AG04450 (cell line): ENCODE data around the gene ELOF1. TPM values are rescaled to one million over a fixed set of nuclear protein-coding genes. Genes with fewer than 3 reads are reported as not detected.
A peak's percentile ranks its signal among the peaks of the same experiment; 100 is the strongest.
"Not testable (repeated sequence)": the region's sequence is repeated elsewhere in the genome, so short reads cannot be mapped to it uniquely, and the experiment has no call there.

Experiments used
- CTCF ChIA-PET: fragments of 300-600, 350-600 bp; formaldehyde crosslinking; extraction: SDS; loops from one replicate; lab custom pipeline; 2022; ENCODE audit warnings: antibody characterized with exemption, inconsistent platforms; lab: Charles Lee
- POLR2A ChIA-PET: fragments of 350-600 bp; formaldehyde crosslinking; extraction: SDS; loops from one replicate; lab custom pipeline; 2021; ENCODE audit warnings: antibody characterized with exemption, inconsistent platforms; lab: Yijun Ruan, JAX
- DNase-seq: peaks from one replicate; pipeline ENCODE4 v3.0.0-alpha.2; 2011; ENCODE audit warnings: low read depth, low spot score
- H3K27ac ChIP-seq: one replicate; pipeline ENCODE4 v1.5.1; 2012; ENCODE audit warnings: low read depth, low read length, control low read depth
- H3K27me3 ChIP-seq: one replicate; pipeline ENCODE4 v1.6.0; 2012; ENCODE audit warnings: low read length; ENCODE audit not compliant: control insufficient read depth, insufficient read depth
- H3K4me3 ChIP-seq: 2 replicates; pipeline ENCODE4 v1.5.1; 2011; ENCODE audit warnings: mild to moderate bottlenecking, low read depth, low read length, control low read depth
- H3K9me3 ChIP-seq: 2 replicates; pipeline ENCODE4 v1.5.1; 2012; ENCODE audit warnings: low read length; ENCODE audit not compliant: control insufficient read depth, insufficient read depth
- polyA plus RNA-seq: library from polyadenylated mRNA; depleted of rRNA; stranded (reverse); fragments of >200 nt; gene quantifications from 2 replicates; pipeline ENCODE4 v1.2.3, GENCODE V29; 2011
- TF ChIP-seq, protein P1 (sequence below): IDR thresholded peaks from 2 replicates; pipeline ENCODE4 v1.5.1; 2011; ENCODE audit warnings: low read depth, low read length, control low read depth, inconsistent platforms

Gene ELOF1
- polyA plus RNA-seq, 1 experiment: 51.7 TPM

DNA sequence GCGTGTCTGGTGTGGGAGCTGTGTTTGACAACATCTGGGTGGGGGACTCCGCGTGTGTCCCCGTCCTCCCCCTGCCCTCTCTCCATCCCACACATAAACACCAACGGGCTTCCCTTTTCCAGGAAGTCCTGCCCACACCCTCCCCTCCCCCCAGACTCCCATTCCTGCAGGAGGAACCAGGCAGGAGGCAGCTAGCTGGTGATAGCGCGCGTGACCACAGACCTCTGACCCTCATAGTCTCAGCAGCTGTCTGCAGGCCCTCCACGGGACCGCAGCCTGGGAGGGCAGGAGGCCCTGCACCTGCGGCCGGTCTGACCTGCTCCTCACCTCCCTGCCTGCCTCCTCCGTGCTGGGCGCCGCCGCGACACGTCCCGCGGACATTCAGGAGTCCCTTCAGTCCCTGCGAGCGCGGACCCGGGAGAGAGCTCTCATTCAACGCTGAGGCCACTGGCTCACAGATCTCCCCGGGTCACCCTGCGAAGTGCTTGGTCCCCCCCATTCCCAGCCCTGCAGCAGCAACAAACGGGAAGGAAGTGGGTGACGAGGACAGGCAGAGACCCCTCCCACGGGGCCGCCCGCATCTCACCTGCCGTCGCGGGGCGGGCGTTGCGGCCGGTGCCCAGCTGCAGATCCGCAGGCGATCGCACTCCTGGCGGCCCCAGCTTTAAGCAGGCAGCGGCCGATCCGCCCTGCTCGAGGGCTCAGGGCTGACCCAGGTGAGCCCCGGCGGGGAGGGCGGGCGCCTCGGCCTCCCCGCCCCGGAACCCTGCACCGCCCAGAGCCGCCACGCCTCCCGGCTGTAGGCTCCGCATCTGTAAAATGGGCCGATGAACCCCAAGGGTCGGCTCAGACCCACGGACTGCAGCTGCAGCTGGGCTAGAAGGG lies 19.5 kb upstream of the ELOF1 start:
- CTCF ChIA-PET: interaction anchor here (0.6 to 1.2 kb wide), 4 partner anchors 10 to 219 kb away, joined by 3 to 4 read pairs (median 3); no protein-coding TSS in a partner anchor
- no peak for DNase-seq
- H3K4me3 ChIP-seq: peak overlapping the region; percentile 17; the same call in 1 of the 2 replicates

DNA sequence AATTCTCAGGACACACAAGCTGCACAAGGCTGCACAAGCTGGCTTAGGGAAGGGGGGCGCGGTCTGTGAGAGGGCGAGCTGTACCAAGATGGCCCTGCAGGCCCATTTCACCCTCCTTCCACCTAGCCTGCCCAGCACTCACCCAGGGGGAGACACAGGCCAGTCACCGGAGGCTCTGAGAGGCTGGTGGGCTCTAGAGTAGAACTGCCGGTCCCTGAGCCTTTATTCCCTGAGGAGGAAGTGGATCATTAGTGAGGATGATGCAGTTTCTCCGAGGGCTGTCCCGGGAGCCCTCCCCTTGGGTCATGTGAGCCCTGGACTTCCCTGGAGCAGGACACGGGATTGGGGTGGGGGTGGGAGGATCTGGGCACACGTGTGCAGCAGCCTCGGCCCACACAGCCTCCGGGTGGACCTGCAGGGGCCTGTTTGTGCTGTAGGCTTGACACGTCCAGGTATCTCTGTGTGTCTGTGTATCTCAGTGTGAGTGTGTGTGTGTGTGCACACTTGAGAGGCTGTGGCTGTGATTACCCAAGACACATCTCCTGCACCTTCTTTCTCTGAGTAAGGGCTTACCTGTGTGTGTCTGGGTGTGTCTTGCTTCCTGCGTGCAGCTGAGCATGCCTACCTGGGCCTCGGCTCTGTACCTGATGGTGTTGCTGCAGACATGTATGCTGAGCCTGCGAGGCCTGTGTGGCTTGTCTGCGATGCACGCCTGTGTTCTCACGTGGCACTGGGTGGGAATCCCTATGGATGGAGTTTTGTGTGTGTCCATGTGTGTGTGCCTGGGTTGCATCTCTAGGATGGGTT lies 18.6 kb upstream of the ELOF1 start, which contains the start of gene ACP5:
TSS of gene ACP5 (minus strand) at position 195 of the 807 bp plus-strand sequence. CDS start 328 bp downstream, outside the sequence.
- DNase-seq: no peak
- Histone ChIP-seq H3K27me3 (no peaks in the 10 kb centered on the region), H3K27ac (no peak within 1 kb of the TSS), H3K4me3 (peak within 1 kb of the TSS; percentile 17; the same call in 1 of the 2 replicates), H3K9me3 (peaks cover 5% of the 10 kb centered on the region; the same call in 1 of the 2 replicates)
- TF ChIP-seq, protein P1, sequence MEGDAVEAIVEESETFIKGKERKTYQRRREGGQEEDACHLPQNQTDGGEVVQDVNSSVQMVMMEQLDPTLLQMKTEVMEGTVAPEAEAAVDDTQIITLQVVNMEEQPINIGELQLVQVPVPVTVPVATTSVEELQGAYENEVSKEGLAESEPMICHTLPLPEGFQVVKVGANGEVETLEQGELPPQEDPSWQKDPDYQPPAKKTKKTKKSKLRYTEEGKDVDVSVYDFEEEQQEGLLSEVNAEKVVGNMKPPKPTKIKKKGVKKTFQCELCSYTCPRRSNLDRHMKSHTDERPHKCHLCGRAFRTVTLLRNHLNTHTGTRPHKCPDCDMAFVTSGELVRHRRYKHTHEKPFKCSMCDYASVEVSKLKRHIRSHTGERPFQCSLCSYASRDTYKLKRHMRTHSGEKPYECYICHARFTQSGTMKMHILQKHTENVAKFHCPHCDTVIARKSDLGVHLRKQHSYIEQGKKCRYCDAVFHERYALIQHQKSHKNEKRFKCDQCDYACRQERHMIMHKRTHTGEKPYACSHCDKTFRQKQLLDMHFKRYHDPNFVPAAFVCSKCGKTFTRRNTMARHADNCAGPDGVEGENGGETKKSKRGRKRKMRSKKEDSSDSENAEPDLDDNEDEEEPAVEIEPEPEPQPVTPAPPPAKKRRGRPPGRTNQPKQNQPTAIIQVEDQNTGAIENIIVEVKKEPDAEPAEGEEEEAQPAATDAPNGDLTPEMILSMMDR: no peak
- CTCF ChIA-PET: interaction anchor here (0.7 to 1.2 kb wide), 2 partner anchors 11 to 95 kb away, joined by 3 read pairs; no protein-coding TSS in a partner anchor
- POLR2A ChIA-PET: no interaction called here

More for the DNA sequence above, 19.5 kb upstream of the ELOF1 start:
- Histone ChIP-seq H3K27me3 (no peaks in the 10 kb centered on the region), H3K27ac (no peak overlapping the region), H3K9me3 (peaks cover 5% of the 10 kb centered on the region; the same call in 1 of the 2 replicates)
- TF ChIP-seq, protein P1: no peak
- POLR2A ChIA-PET: no interaction called here

DNA sequence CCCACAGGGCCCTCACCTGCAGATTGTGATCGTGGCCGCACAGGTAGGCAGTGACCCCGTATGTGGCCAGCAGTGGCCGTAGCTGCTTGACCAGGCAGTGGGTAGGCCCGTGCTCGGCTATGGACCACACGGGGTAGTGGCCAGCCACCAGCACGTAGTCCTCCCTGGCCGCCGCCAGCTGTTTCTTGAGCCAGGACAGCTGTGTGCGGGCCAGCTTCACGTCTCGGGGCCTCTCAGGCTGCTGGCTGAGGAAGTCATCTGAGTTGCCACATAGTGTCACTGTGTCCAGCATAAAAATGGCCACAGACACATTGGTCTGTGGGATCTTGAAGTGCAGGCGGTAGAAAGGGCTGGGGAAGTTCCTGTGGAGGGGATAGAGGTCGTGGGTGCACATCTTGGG lies 17.2 kb upstream of the ELOF1 start:
- TF ChIP-seq, protein P1: no peak
- no peak overlapping the region for H3K4me3 ChIP-seq
- DNase-seq: no peak
- peaks cover 5% of the 10 kb centered on the region; the same call in 1 of the 2 replicates for H3K9me3 ChIP-seq
- no peaks in the 10 kb centered on the region for H3K27me3 ChIP-seq
- no peak overlapping the region for H3K27ac ChIP-seq
- ChIA-PET POLR2A (interaction anchor here (0.6 to 0.7 kb wide), 2 partner anchors 14 to 61 kb away, joined by 3 to 4 read pairs; no protein-coding TSS in a partner anchor), CTCF (interaction anchor here (0.6 to 1.0 kb wide), 3 partner anchors 12 to 40 kb away, joined by 4 to 5 read pairs (median 4); no protein-coding TSS in a partner anchor)

DNA sequence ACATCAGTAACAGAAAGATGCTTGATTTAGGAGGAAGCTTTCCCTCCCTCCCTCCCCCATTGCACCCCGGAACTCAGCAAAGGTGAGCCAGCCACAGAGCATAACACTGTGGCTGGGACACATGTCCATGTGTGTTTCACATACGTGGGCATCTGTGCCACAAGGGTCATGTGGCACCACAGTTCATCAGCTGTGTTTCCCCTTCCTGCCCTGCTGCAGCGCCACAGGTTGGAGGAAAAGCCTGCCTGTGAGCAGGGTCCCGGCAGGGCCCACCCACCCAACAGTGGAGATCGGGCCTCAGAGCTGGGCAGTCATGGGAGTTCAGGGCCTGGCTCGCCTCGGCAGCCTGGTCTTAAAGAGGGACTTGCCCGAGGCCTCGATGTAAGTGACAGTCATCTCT lies 15.7 kb upstream of the ELOF1 start:
- ChIA-PET POLR2A (no interaction called here), CTCF (interaction anchor here (0.7 to 1.0 kb wide), 2 partner anchors 14 to 38 kb away, joined by 3 read pairs; no protein-coding TSS in a partner anchor)
- H3K27me3 ChIP-seq: no peaks in the 10 kb centered on the region
- no peak for DNase-seq
- H3K27ac ChIP-seq: no peak overlapping the region
- TF ChIP-seq, protein P1: no peak
- H3K9me3 ChIP-seq: peaks cover 5% of the 10 kb centered on the region; the same call in 1 of the 2 replicates
- H3K4me3 ChIP-seq: no peak overlapping the region

DNA sequence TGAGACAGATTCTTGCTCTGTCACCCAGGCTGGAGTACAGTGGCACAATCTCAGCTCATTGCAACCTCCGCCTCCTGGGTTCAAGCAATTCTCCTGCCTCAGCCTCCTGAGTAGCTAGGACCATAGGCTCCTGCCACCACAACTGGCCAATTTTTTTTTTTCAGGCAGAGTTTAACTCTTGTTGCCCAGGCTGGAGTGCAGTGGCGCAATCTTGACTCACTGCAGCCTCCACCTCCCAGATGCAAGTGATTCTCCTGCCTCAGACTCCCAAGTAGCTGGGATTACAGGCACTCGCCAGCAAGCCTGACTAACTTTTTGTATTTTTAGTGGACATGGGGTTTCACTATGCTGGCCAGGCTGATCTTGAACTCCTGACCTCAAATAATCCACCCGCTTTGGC lies 14.7 kb upstream of the ELOF1 start:
- H3K27ac ChIP-seq, H3K4me3 ChIP-seq, H3K27me3 ChIP-seq, DNase-seq, H3K9me3 ChIP-seq, POLR2A ChIA-PET: not testable (repeated sequence)
- CTCF ChIA-PET: interaction anchor here (1.4 to 2.2 kb wide), 2 partner anchors 13 to 14 kb away, joined by 3 to 8 read pairs; no protein-coding TSS in a partner anchor

DNA sequence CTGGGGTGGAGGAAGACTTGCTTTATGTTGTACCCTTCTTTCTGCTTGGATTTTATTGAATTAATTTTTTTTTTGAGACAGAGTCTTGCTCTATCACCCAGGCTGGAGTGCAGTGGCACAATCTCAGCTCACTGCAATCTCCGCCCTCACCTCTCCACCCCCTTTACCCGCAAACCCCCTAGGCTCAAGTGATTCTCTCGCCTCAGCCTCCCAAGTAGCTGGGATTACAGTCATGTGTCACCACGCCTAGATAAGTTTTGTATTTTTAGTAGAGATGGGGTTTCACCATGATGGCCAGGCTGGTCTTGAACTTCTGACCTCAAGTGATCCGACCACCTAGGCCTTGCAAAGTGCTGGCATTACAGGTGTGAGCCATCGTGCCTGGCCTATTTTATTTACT lies 14.3 kb upstream of the ELOF1 start:
- H3K9me3 ChIP-seq, H3K27me3 ChIP-seq, H3K4me3 ChIP-seq, DNase-seq, H3K27ac ChIP-seq, POLR2A ChIA-PET: not testable (repeated sequence)
- CTCF ChIA-PET: interaction anchor here (1.4 to 2.2 kb wide), 2 partner anchors 13 to 15 kb away, joined by 3 to 8 read pairs; no protein-coding TSS in a partner anchor
